Measurements from ENCODE around the gene EFNB2. TPM values are rescaled to one million over a fixed set of nuclear protein-coding genes. Genes with fewer than 3 reads are reported as not detected.

The EFNB2 gene
- polyA plus RNA-seq, 1 experiment, result 2.6 TPM

DNA sequence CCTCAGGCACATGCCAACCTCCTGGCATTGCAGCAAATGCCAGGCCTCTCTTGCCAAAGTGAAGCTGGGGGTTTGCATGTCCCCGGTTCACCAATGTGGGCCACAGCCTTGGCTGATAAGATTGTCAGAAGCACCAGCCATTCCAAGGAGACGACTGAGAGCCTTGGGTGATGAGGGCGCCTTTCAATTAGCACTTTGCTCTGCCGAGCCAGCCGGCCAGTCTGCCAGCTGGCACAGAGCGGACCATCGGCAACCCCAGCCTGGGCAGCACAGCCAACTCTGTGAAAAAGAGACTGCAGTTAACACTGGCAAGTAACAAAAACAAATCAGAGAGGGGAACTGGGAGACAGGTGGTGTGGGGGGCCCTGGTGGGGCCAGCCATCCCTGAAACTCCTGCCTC is 67.3 kb downstream of the EFNB2 start:
- CTCF ChIA-PET, result no interaction called here
- POLR2A ChIA-PET, result no interaction called here
- Histone ChIP-seq H3K27ac (ENCODE audit: low read depth, low read length) (no peak overlapping the region), H3K9me3 (ENCODE audit: control insufficient read depth, insufficient read depth, low read length) (no peaks in the 10 kb centered on the region; the same call in 1 of the 2 replicates), H3K27me3 (ENCODE audit: control insufficient read depth, insufficient read depth, low read length) (peaks cover 4% of the 10 kb centered on the region), H3K4me3 (ENCODE audit: low read depth, low read length) (no peak overlapping the region)
- TF ChIP-seq, protein P1, sequence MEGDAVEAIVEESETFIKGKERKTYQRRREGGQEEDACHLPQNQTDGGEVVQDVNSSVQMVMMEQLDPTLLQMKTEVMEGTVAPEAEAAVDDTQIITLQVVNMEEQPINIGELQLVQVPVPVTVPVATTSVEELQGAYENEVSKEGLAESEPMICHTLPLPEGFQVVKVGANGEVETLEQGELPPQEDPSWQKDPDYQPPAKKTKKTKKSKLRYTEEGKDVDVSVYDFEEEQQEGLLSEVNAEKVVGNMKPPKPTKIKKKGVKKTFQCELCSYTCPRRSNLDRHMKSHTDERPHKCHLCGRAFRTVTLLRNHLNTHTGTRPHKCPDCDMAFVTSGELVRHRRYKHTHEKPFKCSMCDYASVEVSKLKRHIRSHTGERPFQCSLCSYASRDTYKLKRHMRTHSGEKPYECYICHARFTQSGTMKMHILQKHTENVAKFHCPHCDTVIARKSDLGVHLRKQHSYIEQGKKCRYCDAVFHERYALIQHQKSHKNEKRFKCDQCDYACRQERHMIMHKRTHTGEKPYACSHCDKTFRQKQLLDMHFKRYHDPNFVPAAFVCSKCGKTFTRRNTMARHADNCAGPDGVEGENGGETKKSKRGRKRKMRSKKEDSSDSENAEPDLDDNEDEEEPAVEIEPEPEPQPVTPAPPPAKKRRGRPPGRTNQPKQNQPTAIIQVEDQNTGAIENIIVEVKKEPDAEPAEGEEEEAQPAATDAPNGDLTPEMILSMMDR (IDR thresholded peaks at IDR 0.05; ENCODE audit: low read depth, low read length), result no peak
- no peak for DNase-seq (ENCODE audit: low read depth, low spot score)

- CTCF ChIA-PET, result no interaction called here
Measured at GRCh38 chr13:106467427-106468122, 67.9 kb downstream of the EFNB2 start.

GRCh38 chr13:106466691-106467426 is 68.6 kb downstream of the EFNB2 start:
- TF ChIP-seq, protein P1 (IDR thresholded peaks at IDR 0.05; ENCODE audit: low read depth, low read length), result no peak
- ChIA-PET POLR2A (no interaction called here), CTCF (no interaction called here)
- Histone ChIP-seq H3K4me3 (ENCODE audit: low read depth, low read length) (no peak overlapping the region), H3K27ac (ENCODE audit: low read depth, low read length) (no peak overlapping the region), H3K9me3 (ENCODE audit: control insufficient read depth, insufficient read depth, low read length) (no peaks in the 10 kb centered on the region; the same call in 1 of the 2 replicates), H3K27me3 (ENCODE audit: control insufficient read depth, insufficient read depth, low read length) (peaks cover 5% of the 10 kb centered on the region)
- DNase-seq (ENCODE audit: low read depth, low spot score), result no peak

More at GRCh38 chr13:106467427-106468122, 67.9 kb downstream of the EFNB2 start:
- H3K27ac ChIP-seq (ENCODE audit: low read depth, low read length), result no peak overlapping the region
- no peaks in the 10 kb centered on the region; the same call in 1 of the 2 replicates for H3K9me3 ChIP-seq (ENCODE audit: control insufficient read depth, insufficient read depth, low read length)
- H3K4me3 ChIP-seq (ENCODE audit: low read depth, low read length), result no peak overlapping the region
- no peak for DNase-seq (ENCODE audit: low read depth, low spot score)
- H3K27me3 ChIP-seq (ENCODE audit: control insufficient read depth, insufficient read depth, low read length), result peaks cover 5% of the 10 kb centered on the region
- TF ChIP-seq, protein P1 (IDR thresholded peaks at IDR 0.05; ENCODE audit: low read depth, low read length), result no peak
- POLR2A ChIA-PET, result no interaction called here

DNA sequence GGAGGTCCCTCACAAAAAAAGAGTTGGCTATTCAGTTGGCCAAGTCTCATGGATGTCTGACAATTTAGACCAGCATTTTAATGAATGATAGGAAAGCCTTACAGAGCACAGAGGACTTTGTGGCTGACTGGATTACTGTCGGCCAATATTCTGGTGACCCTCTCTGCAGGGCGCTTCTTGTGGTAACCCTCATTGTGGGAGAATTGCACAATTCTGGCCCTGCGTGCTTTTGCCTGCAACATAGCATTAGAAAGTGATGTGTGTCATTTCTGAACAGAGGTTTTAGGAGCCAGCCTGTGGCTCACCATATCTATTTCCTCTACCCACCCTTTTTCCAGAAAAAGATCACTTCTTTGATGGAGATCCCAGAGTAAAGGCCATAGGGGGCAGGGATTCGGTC is 71.4 kb downstream of the EFNB2 start:
- Histone ChIP-seq H3K4me3 (ENCODE audit: low read depth, low read length) (no peak overlapping the region), H3K27ac (ENCODE audit: low read depth, low read length) (no peak overlapping the region), H3K9me3 (ENCODE audit: control insufficient read depth, insufficient read depth, low read length) (no peaks in the 10 kb centered on the region; the same call in 1 of the 2 replicates), H3K27me3 (ENCODE audit: control insufficient read depth, insufficient read depth, low read length) (peaks cover 5% of the 10 kb centered on the region)
- ChIA-PET POLR2A (no interaction called here), CTCF (no interaction called here)
- TF ChIP-seq, protein P1 (IDR thresholded peaks at IDR 0.05; ENCODE audit: low read depth, low read length), result no peak
- no peak for DNase-seq (ENCODE audit: low read depth, low spot score)

DNA sequence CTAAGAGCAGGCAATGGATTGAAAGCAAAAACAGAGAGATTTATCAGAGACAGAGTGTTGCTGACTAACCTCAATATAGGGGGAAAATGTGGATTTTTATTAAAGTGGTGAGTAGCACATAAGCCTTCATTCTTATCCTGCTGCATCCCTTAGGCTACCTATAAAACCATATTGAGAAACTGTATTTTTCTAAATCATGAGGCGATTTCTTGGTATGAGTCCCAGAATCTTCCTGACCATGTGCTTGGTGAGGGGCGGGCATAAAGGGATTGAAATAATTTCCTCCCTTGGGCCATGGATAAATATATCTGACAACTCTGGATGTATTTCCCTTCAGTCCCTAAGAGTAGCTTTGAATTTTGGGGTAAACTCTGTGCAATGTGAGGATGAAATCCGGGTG is 72.8 kb downstream of the EFNB2 start:
- ChIA-PET POLR2A (no interaction called here), CTCF (no interaction called here)
- Histone ChIP-seq H3K4me3 (ENCODE audit: low read depth, low read length) (no peak overlapping the region), H3K9me3 (ENCODE audit: control insufficient read depth, insufficient read depth, low read length) (no peaks in the 10 kb centered on the region), H3K27ac (ENCODE audit: low read depth, low read length) (no peak overlapping the region), H3K27me3 (ENCODE audit: control insufficient read depth, insufficient read depth, low read length) (peaks cover 9% of the 10 kb centered on the region)
- TF ChIP-seq, protein P1 (IDR thresholded peaks at IDR 0.05; ENCODE audit: low read depth, low read length), result no peak
- no peak for DNase-seq (ENCODE audit: low read depth, low spot score)

Data from AG04450 (cell line).